Heart left ventricle (tissue), 16 donors: ENCODE results near the gene FSTL5. TPM values are rescaled to one million over a fixed set of nuclear protein-coding genes. Genes with fewer than 3 reads are reported as not detected.

ENCODE experiments used
- ATAC-seq, 4 donors: fragments of 200-7000 bp; cut with Tn5 transposase; one replicate each; pipeline ENCODE4 v1.9.1; 2020 to 2022; ENCODE audit warnings: moderate library complexity in 4 of 4, mild to moderate bottlenecking in 3 of 4, moderate number of reproducible peaks in 1 of 4
- DNase-seq, 5 donors: peaks; one replicate each; pipeline ENCODE4 v3.0.0-alpha.2; 2020
- H3K27ac ChIP-seq, 12 donors: fragments of 200-600 bp; sonication (generic) in 4 of 12; one replicate each; pipeline versions ENCODE4 v1.5.0 to v1.8.0; 2016 to 2022; ENCODE audit warnings: mild to moderate bottlenecking in 2 of 12
- H3K27me3 ChIP-seq, 9 donors: fragments of 200-600 bp; sonication (generic) in 2 of 9; one replicate each; pipeline versions ENCODE4 v1.5.1 to v1.8.0; 2016 to 2022; ENCODE audit warnings: mild to moderate bottlenecking in 3 of 9
- H3K36me3 ChIP-seq, 9 donors: fragments of 200-600 bp; sonication (generic) in 2 of 9; one replicate each; pipeline versions ENCODE4 v1.5.0 to v1.8.0; 2018 to 2022; ENCODE audit warnings: mild to moderate bottlenecking in 2 of 9
- H3K4me1 ChIP-seq, 12 donors: fragments of 200-600 bp; sonication (generic) in 4 of 12; one replicate each; pipeline versions ENCODE4 v1.5.0 to v1.8.0; 2016 to 2022; ENCODE audit warnings: mild to moderate bottlenecking in 3 of 12
- H3K4me3 ChIP-seq, 12 donors: fragments of 200-600 bp; sonication (generic) in 4 of 12; one replicate each; pipeline versions ENCODE4 v1.5.0 to v1.8.0; 2017 to 2022; ENCODE audit warnings: mild to moderate bottlenecking in 9 of 12, moderate library complexity in 4 of 12
- H3K9me3 ChIP-seq, 12 donors: fragments of 200-600 bp; sonication (generic) in 4 of 12; one replicate each; pipeline versions ENCODE4 v1.5.0 to v1.8.0; 2016 to 2022; ENCODE audit warnings: mild to moderate bottlenecking in 1 of 12
- POLR2A ChIP-seq, 2 donors: fragments of 450-650 bp; IDR thresholded peaks; one replicate each; pipeline ENCODE4 v1.6.1; 2017; ENCODE audit warnings: antibody characterized with exemption in 2 of 2, mild to moderate bottlenecking in 2 of 2, moderate library complexity in 2 of 2
- WGBS, 4 donors: extraction: QIAGEN DNeasy Blood & Tissue Kit in 2 of 4; methylation state at CpG; one replicate each; pipeline versions ENCODE4 v1.1.5 to v1.1.7; 2013 to 2018; 5-methylcytosine and 5-hydroxymethylcytosine counted together
- intact Hi-C, 10 donors: fragments of 100-400 bp; cut with DNase I; formaldehyde crosslinking; loops; one replicate each; pipeline versions ENCODE4 v1.11.1 to v1.14.2; 2022
- polyA plus RNA-seq, 2 donors: library from polyadenylated mRNA; stranded (reverse); fragments of 200-250 nt; gene quantifications; one replicate each; pipeline ENCODE4 v1.2.3, GENCODE V29; 2013
- total RNA-seq, 9 donors: library from RNA; depleted of rRNA in 2 of 9; stranded (reverse); fragments of >200 nt in 2 of 9; fragmentation: NEBNext Ultra II Directional in 3 of 9; extraction: Animal tissue kit (Norgen Biotek cat#: 25700) in 3 of 9; gene quantifications; one replicate each; pipeline versions ENCODE4 v1.1.0 to v1.2.4, GENCODE V29; 2016 to 2023
- TF ChIP-seq, protein P1 (sequence below), 12 donors: fragments of 200-600 bp; sonication (generic) in 4 of 12; IDR thresholded peaks; one replicate each; pipeline versions ENCODE4 v1.5.0 to v1.8.0; 2018 to 2022; ENCODE audit warnings: antibody characterized with exemption in 12 of 12, mild to moderate bottlenecking in 5 of 12
- donor health status: ischemic (EF 13 %, LVEDD 7.1; RV severe dilation, severe dysfunction).
- donor health status: healthy with polysubstance abuse.
- donor health status: DM: no; HTN: yes; CAD: no.
- donor health status: DM: no; HTN: no; CAD: no.
- donor health status: ischemic (EF 25% LVEDD 6.9; RV normal size, moderate dysfunction).
- donor health status: ischemic (EF 25% LVEDD 5.7; RV mildly dilated, moderate dysfunction).
- donor health status: healthy.
- donor health status: DM: yes; HTN: yes; CAD: no.
- donor health status: ischemic (EF 35%, LVEDD 5.7; RV mildly dilated, moderate dysfunction).
- donor health status: nonischemic (EF 11% LVEDD 7.7; RV severe dilation, severe dysfunction).
- donor health status: DM: yes; HTN: yes; CAD: no.
- donor health status: PGD.
- donor health status: ischemic (EF 29% LVEDD 5.4; RV normal size, mild dysfunction).
- donor health status: nonischemic (EF 23%, LVEDD 6.1; RV moderate dilation, normal function).

The FSTL5 gene
- total and polyA plus RNA-seq, 11 donors: not detected

- Histone ChIP-seq H3K9me3 (peaks cover 0 to under 1% (median 0%) of the 10 kb centered on the region in 12 donors), H3K36me3 (no peaks in the 10 kb centered on the region), H3K4me1 (no peaks in the 10 kb centered on the region), H3K27me3 (peaks cover 0 to 4% (median 0%) of the 10 kb centered on the region in 9 donors), H3K27ac (no peak overlapping the region), H3K4me3 (no peak overlapping the region)
- intact Hi-C loops: no loop called here
- DNase-seq (no peak), ATAC-seq (no peak)
- TF ChIP-seq, protein P1, sequence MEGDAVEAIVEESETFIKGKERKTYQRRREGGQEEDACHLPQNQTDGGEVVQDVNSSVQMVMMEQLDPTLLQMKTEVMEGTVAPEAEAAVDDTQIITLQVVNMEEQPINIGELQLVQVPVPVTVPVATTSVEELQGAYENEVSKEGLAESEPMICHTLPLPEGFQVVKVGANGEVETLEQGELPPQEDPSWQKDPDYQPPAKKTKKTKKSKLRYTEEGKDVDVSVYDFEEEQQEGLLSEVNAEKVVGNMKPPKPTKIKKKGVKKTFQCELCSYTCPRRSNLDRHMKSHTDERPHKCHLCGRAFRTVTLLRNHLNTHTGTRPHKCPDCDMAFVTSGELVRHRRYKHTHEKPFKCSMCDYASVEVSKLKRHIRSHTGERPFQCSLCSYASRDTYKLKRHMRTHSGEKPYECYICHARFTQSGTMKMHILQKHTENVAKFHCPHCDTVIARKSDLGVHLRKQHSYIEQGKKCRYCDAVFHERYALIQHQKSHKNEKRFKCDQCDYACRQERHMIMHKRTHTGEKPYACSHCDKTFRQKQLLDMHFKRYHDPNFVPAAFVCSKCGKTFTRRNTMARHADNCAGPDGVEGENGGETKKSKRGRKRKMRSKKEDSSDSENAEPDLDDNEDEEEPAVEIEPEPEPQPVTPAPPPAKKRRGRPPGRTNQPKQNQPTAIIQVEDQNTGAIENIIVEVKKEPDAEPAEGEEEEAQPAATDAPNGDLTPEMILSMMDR (IDR thresholded peaks at IDR 0.05): no peak
- TF ChIP-seq POLR2A (IDR thresholded peaks at IDR 0.05): no peak
- WGBS, 4 donors: 70 to 78% (median 71%) methylated on average over 2 of the region's 2 CpGs
Measured at GRCh38 chr4:161714022-161714751, 449.6 kb downstream of the FSTL5 start.

DNA sequence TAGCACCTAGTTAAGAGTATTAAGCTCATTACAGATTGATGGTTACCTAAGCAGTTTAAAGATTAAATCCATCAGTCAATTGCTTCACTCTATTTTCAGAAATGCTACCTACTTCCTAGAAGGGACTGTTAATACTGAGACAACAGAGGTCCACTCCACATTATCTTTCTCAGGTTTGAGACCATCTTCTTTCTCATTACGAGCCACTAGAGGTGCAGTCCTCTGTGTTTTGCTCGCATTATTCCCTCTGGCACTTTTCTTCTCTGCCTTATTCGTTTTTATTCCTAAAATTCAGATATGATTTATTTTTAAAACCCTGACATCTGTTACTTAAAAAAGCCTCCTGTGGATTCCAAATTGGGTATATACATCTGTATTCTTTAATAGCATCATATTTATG lies 459.1 kb downstream of the FSTL5 start:
- 26 to 31% (median 29%) methylated on average over 3 of the region's 3 CpGs for WGBS, 4 donors
- H3K36me3 ChIP-seq: no peaks in the 10 kb centered on the region

GRCh38 chr4:161704040-161704439 lies 459.8 kb downstream of the FSTL5 start:
- DNase-seq: no peak
- WGBS, 4 donors: 49 to 58% (median 53%) methylated on average over 4 of the region's 4 CpGs
- Histone ChIP-seq H3K27ac (no peak overlapping the region), H3K36me3 (no peaks in the 10 kb centered on the region), H3K4me1 (no peaks in the 10 kb centered on the region), H3K4me3 (no peak overlapping the region), H3K27me3 (no peaks in the 10 kb centered on the region), H3K9me3 (no peaks in the 10 kb centered on the region)
- ATAC-seq: no peak
- intact Hi-C loops: no loop called here
- TF ChIP-seq, protein P1 (IDR thresholded peaks at IDR 0.05): no peak
- TF ChIP-seq POLR2A (IDR thresholded peaks at IDR 0.05): no peak

More for the DNA sequence above, 459.1 kb downstream of the FSTL5 start:
- Histone ChIP-seq H3K27ac (no peak overlapping the region), H3K4me3 (no peak overlapping the region), H3K9me3 (no peaks in the 10 kb centered on the region), H3K27me3 (no peaks in the 10 kb centered on the region), H3K4me1 (no peaks in the 10 kb centered on the region)
- intact Hi-C loops: no loop called here
- ATAC-seq (no peak), DNase-seq (no peak)
- no peak for TF ChIP-seq POLR2A (IDR thresholded peaks at IDR 0.05)
- TF ChIP-seq, protein P1 (IDR thresholded peaks at IDR 0.05): no peak

- Histone ChIP-seq H3K9me3 (no peaks in the 10 kb centered on the region), H3K4me1 (no peaks in the 10 kb centered on the region), H3K4me3 (no peak overlapping the region), H3K36me3 (no peaks in the 10 kb centered on the region), H3K27ac (no peak overlapping the region), H3K27me3 (no peaks in the 10 kb centered on the region)
- DNase-seq: no peak
- intact Hi-C loops: no loop called here
- WGBS, 4 donors: 72 to 84% (median 81%) methylated on average over 4 of the region's 4 CpGs
- no peak for ATAC-seq
- TF ChIP-seq, protein P1 (IDR thresholded peaks at IDR 0.05): no peak
- no peak for TF ChIP-seq POLR2A (IDR thresholded peaks at IDR 0.05)
Measured at GRCh38 chr4:161702287-161702686, 461.5 kb downstream of the FSTL5 start.
